ENCODE results near the gene PLXNA2.

GRCh38 chr1:208203127-208203847, 40.9 kb downstream of the PLXNA2 start:
- TF ChIP-seq, protein P1, sequence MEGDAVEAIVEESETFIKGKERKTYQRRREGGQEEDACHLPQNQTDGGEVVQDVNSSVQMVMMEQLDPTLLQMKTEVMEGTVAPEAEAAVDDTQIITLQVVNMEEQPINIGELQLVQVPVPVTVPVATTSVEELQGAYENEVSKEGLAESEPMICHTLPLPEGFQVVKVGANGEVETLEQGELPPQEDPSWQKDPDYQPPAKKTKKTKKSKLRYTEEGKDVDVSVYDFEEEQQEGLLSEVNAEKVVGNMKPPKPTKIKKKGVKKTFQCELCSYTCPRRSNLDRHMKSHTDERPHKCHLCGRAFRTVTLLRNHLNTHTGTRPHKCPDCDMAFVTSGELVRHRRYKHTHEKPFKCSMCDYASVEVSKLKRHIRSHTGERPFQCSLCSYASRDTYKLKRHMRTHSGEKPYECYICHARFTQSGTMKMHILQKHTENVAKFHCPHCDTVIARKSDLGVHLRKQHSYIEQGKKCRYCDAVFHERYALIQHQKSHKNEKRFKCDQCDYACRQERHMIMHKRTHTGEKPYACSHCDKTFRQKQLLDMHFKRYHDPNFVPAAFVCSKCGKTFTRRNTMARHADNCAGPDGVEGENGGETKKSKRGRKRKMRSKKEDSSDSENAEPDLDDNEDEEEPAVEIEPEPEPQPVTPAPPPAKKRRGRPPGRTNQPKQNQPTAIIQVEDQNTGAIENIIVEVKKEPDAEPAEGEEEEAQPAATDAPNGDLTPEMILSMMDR (IDR thresholded peaks at IDR 0.05; ENCODE audit: insufficient read depth, low read depth, low read length): no peak
- no peak for TF ChIP-seq EZH2 (IDR thresholded peaks at IDR 0.05; ENCODE audit: insufficient read depth, low read length)

All from astrocyte (in vitro differentiated cells and primary cell).